GM18505 (cell line): ENCODE data around the gene C1orf159.
"Not testable (repeated sequence)": the region's sequence is repeated elsewhere in the genome, so short reads cannot be mapped to it uniquely, and the experiment has no call there.

Experiments
- ATAC-seq: cut with Tn5 transposase; IDR thresholded peaks from one replicate; pipeline ENCODE4 v1.9.1; 2021; ENCODE audit not compliant: unreplicated experiment
- POLR2A ChIP-seq: IDR thresholded peaks from 4 replicates; pipeline ENCODE4 v1.6.1; 2011; ENCODE audit warnings: borderline replicate concordance; ENCODE audit not compliant: insufficient read depth, insufficient read length; ENCODE audit errors: extremely low read depth

Gene C1orf159

GRCh38 chr1:1072849-1073742 is 42.8 kb downstream of the C1orf159 start:
- ATAC-seq: no peak
- no peak for TF ChIP-seq POLR2A

GRCh38 chr1:1072299-1072848 is 43.5 kb downstream of the C1orf159 start:
- TF ChIP-seq POLR2A: no peak
- no peak for ATAC-seq

GRCh38 chr1:1071486-1072298 is 44.2 kb downstream of the C1orf159 start:
- TF ChIP-seq POLR2A: no peak
- no peak for ATAC-seq

DNA sequence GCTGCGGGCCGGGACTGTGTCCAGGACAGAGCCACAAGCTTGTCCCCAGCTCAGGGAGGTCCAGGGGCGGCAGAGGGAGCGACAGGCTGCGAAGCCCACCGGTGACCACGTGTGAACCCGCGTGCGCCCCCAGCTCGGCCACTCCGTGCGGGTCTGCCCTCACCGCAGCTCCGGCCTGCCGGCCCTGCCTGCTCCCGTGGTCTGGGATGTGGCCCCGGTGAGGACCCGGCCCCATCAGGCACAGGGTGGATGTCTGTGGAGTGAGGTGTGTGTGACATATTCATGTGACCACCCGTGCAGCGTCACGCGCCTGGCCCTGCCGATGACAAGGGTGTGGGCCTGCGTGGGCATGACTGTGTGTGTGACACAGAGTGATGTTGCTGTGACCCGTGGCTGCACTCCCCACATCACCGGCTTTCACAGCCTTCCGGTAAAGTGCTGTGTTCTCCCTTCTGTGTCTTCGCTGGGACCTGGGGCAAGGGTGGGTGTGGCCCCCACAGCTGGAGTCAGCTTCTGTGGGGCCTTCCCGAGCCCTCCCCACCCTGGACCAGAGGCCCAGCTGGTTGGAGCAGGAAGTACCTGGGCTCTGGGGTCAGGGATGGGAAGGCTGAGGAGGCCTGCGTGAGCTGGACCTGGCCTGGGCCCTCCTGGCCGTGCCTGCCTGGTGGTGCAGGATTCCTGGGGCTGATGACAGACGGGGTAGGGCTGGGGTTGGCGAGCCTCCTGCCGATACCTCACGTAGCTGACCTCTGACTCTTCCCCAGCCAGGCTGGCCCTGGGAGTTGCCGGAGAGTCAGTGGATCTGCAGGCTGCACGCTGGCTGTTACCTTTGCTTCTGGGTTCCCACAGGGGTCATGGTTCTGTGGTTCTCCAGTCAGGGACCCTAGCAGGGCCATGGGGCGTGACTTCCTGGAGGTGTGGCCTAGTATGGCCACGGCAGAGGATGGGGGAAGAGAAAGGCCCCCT is 45.9 kb downstream of the C1orf159 start:
- no peak for TF ChIP-seq POLR2A
- no peak for ATAC-seq

- TF ChIP-seq POLR2A: peak; percentile 58
- peak; percentile 49 for ATAC-seq
These were observed 46.7 kb downstream of the C1orf159 start for GRCh38 chr1:1069056-1069710.

GRCh38 chr1:1068517-1069055 is 47.3 kb downstream of the C1orf159 start:
- TF ChIP-seq POLR2A: no peak
- ATAC-seq: peak; percentile 20

- ATAC-seq: no peak
- no peak for TF ChIP-seq POLR2A
These were observed 47.9 kb downstream of the C1orf159 start for GRCh38 chr1:1067860-1068516.

DNA sequence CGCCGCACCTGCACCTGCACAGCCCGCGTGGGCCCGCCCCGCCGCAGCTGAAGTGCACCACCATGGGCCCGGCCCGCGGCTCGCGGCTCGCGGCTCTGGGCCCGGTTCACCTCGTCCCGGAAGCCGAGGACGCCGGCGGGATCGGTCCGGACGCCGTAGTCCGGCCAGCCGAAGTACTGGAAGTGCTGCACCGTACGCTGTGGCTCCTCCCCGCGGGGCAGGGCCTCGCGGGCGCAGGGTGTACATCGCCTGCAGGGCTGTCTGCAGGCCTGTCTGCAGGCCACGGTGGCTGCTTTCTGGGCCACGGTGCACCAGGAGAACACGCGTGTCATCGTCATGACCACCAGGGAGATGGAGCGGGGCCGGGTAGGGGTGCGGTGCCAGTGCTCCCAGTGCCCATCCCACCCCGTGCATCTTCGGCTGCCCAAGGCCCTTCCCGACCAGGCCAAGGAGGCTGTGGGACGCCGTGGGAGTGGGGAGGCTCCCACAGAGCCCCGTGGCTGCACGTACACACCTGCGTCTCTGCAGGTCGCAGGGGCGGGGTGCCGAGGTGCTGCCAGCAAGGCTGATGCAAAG is 48.5 kb downstream of the C1orf159 start:
- no peak for ATAC-seq
- TF ChIP-seq POLR2A: no peak

DNA sequence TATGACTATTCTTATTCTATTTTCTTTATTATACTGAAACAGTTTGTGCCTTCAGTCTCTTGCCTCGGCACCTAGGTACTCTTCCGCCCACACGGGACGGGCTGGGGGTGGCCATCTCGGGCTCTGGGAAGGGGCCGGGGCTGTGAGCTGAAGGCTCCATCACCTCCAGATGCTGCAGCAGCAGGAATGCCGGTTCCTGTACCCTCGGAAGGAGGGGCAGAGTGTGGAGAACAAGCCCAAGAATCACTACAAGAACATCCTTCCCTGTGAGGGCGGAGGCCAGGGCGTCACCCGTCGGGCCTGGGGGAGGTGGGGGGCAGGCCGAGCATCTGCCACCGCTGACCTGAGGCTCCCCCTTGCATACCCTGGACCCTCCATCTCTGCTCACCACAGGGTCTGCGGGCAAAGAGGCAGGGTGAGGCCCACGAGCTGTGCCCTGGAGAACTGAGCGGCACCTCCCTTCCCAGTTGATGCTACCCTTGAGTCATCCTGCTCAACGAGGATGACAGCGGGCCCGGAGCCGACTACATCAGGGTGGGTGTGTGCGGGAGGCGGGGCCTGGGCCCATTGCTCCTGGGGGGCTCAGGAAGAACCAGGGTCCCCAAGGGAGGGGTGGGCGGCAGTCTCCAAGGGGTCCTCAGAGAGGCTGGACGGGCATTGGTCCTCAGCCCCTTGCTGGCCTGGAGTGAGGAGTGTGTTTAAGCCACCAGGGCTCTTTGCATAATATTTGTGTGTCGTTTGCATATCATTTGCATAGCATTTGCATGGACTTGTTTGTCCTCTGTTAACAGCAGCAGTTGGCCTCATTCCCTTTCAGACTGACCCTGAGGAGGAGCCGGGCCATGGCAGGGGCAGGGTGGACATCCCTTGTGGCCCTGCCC is 49.2 kb downstream of the C1orf159 start:
- no peak for TF ChIP-seq POLR2A
- no peak for ATAC-seq

DNA sequence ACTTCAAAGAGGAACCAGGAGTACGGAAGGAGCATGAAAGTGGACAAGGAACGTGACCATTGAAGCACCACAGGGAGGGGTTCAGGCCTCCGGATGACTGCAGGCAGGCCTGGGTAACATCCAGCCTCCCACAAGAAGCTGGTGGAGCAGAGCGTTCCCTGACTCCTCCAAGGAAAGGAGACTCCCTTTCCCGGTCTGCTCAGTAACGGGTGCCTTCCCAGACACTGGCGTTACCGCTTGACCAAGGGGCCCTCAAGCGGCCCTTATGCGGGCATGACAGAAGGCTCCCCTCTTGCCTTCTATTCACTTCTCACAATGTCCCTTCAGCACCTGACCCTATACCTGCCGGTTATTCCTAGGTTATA is 50.0 kb downstream of the C1orf159 start:
- ATAC-seq: not testable (repeated sequence)
